ENCODE data around the gene ACYP1.
A peak's percentile ranks its signal among the peaks of the same experiment; 100 is the strongest.
"Not testable (repeated sequence)": the region's sequence is repeated elsewhere in the genome, so short reads cannot be mapped to it uniquely, and the experiment has no call there.

The ACYP1 gene

GRCh38 chr14:75067765-75068164, 3.9 kb upstream of the ACYP1 start:
- DNase-seq = not testable (repeated sequence)

GRCh38 chr14:75067212-75067611, 3.4 kb upstream of the ACYP1 start:
- DNase-seq = no peak

- DNase-seq = no peak
Observed at GRCh38 chr14:75066691-75067090, 2.9 kb upstream of the ACYP1 start.

GRCh38 chr14:75064205-75064567, 362 bp upstream of the ACYP1 start:
- no peak for DNase-seq

- DNase-seq = peak; percentile 55
Observed at GRCh38 chr14:75063013-75063412, 811 bp downstream of the ACYP1 start.

GRCh38 chr14:75060420-75060819, 3.4 kb downstream of the ACYP1 start:
- DNase-seq = no peak

- DNase-seq = no peak
Observed at GRCh38 chr14:75059642-75060041, 4.2 kb downstream of the ACYP1 start.

GRCh38 chr14:75054421-75054820, 9.4 kb downstream of the ACYP1 start:
- no peak for DNase-seq

- DNase-seq = no peak
Observed at GRCh38 chr14:75053396-75054291, 10.2 kb downstream of the ACYP1 start.

- no peak for DNase-seq
Observed at GRCh38 chr14:75051556-75051899, 12.3 kb downstream of the ACYP1 start.

GRCh38 chr14:75050852-75051555, 12.8 kb downstream of the ACYP1 start, which contains the start of gene MLH3:
MLH3 (minus strand) TSS chr14:75051467; CDS start chr14:75049655, 1,812 bp downstream.
- peak; percentile 94 for DNase-seq

GRCh38 chr14:75049731-75050201, 14.1 kb downstream of the ACYP1 start:
- no peak for DNase-seq

GRCh38 chr14:75049136-75049535, 14.7 kb downstream of the ACYP1 start:
- no peak for DNase-seq

- DNase-seq = no peak
Observed at GRCh38 chr14:75048101-75048500, 15.7 kb downstream of the ACYP1 start.

GRCh38 chr14:75047506-75047905, 16.3 kb downstream of the ACYP1 start:
- DNase-seq = no peak

GRCh38 chr14:75046899-75047298, 16.9 kb downstream of the ACYP1 start:
- no peak for DNase-seq

GRCh38 chr14:75046275-75046674, 17.5 kb downstream of the ACYP1 start:
- DNase-seq = no peak

GRCh38 chr14:75044752-75045151, 19.1 kb downstream of the ACYP1 start:
- DNase-seq = no peak

- peak; percentile 10 for DNase-seq
Observed at GRCh38 chr14:75044322-75044721, 19.5 kb downstream of the ACYP1 start.

GRCh38 chr14:75042035-75042434, 21.8 kb downstream of the ACYP1 start:
- DNase-seq = no peak

GRCh38 chr14:75041613-75042012, 22.2 kb downstream of the ACYP1 start:
- no peak for DNase-seq

GRCh38 chr14:75040959-75041358, 22.9 kb downstream of the ACYP1 start:
- DNase-seq = no peak

- no peak for DNase-seq
Observed at GRCh38 chr14:75040507-75040906, 23.3 kb downstream of the ACYP1 start.

- DNase-seq = no peak
Observed at GRCh38 chr14:75032939-75033338, 30.9 kb downstream of the ACYP1 start.

Measured in DMS79 treated with DMSO at 0.1 percent for 48 hours (cell line).